DMS53 treated with DMSO at 0.1 percent for 48 hours (cell line): ENCODE measurements around the gene FRS2.

Source experiments
- DNase-seq: peaks from one replicate; lab custom pipeline; 2025; ENCODE audit not compliant: unreplicated experiment; lab: John Stamatoyannopoulos, UW

FRS2 gene

DNA sequence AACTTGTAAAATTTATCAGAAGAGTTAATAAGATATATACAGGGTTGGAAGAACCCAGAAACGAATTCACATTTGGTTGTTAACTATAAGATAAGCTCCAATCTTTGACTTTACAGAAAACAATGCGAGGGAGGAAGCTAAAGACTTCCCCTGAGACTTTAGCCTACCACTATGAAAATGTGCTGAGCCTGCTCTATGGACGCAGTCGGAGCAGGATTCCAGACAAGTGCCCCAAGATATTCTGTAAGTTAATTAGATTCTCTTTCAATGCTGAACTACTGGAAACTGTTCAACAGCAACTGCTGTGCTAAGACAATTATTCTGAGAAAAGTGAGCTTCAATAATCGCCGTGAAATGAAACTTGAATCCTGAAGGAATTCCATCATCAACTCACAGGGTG, 148.9 kb downstream of the FRS2 start:
- DNase-seq, result no peak

DNA sequence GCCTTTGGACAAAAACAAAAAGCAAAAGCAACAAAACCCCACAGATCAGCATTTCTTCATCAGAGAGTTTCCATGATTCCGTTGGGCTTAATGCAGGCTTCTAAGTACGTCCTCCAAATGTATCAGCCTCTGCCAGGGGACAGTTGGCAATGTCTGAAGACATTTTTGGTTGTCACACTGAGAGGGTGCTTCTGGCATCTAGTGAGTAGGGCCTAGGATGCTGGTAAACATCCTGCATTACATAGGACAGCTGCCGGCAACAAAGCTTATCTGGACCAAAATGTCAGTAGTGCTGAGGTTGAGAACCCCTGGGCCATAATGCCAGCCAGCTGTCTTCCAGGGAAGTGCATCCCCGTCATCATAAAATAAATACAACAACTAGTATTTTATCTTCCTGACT, 149.9 kb downstream of the FRS2 start:
- DNase-seq, result no peak

DNA sequence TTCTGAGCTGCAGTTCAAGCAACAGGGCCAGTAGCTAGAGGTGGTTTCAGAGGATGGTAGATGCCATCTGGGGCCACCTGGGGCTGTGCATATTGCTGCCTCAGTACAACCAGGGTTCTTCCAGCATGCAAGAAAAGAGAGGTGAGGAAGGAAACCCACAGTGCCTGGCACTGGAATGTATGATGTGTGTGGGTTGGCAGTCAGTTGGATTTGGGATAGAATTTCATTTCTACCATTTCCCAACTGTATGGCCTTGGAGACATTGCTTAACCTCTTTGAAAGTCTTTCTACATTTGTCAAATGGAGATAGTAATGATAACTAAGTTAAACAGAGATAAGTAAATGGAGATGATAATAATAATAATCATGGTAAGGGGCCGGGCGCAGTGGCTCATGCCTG, 150.7 kb downstream of the FRS2 start:
- DNase-seq, result no peak

DNA sequence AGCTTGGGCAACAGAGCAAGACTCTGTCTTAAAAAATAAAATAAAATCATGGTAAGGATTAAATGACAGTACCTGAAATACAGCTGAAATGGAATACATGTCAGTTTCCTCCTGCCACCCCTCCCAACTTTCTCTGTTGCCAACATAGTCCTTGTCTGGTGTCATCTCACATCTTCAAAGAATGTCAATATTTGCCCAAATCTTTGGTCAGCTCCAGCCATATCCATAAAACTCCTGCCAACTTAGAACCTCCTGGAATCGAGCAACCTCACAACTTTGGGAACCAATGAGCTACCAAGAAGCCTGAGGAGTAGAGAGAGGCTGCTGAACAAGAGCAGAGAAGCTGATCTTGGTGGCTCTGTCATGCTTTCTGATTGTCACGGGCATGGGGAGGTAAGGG, 151.4 kb downstream of the FRS2 start:
- no peak for DNase-seq

DNA sequence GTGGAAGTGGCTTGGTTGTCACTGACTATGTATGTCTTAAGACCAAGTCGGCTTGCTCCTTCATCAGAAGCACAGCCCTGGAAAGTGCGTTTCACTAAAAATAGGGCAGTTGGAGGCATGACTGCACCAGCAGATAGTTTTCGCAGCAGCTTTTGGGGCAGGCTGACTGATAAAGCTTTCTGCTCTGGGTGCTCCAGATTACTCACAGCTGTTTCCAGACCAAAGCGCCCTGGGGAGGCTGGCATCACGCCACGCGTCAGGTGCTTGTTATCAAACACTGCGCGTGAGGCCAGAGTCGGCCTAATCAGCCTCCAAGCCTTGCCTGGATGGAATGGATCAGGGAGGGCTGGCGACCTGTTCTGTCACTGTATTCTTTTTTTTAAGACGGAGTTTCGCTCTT, 153.8 kb downstream of the FRS2 start:
- no peak for DNase-seq

DNA sequence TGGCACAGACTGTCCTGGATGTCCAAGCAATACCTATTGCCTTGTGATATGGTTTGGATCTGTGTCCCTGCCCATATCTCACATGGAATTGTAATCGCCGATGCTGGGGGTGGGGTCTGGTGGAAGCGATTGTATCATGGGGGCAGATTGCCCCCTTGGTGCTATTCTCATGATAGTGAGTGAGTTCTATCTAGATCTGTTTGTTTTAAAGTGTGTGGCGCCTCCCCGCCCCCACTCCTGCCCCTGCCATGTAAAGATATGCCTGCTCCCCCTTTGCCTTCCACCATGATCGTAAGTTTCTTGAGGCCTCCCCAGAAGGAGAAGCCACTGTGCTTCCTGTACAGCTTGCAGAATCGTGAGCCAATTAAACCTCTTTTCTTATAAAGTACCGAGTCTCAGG, 157.3 kb downstream of the FRS2 start:
- no peak for DNase-seq
